Caco-2 (cell line): ENCODE measurements around the gene YBX2. TPM values are rescaled to one million over a fixed set of nuclear protein-coding genes. Genes with fewer than 3 reads are reported as not detected.

ENCODE experiments used
- BruUV-seq: library from RNA; stranded (reverse); fragments of 400-500 nt; replicated peaks from 2 replicates; lab custom pipeline; 2021; lab: Mats Ljungman, UMichigan
- CTCF ChIA-PET: fragments of 300-600 bp; sonication (Branson Sonifier 250); formaldehyde crosslinking; loops from one replicate; lab custom pipeline; 2022; ENCODE audit warnings: antibody characterized with exemption; lab: Charles Lee
- POLR2A ChIA-PET: fragments of 300-600 bp; sonication (Branson Sonifier 250); formaldehyde crosslinking; loops from one replicate; lab custom pipeline; 2022; ENCODE audit warnings: antibody characterized with exemption; lab: Charles Lee
- DNase-seq, 2 experiments: peaks; one replicate each; pipeline versions ENCODE4 v3.0.0 to v3.0.0-alpha.2; 2020 to 2022
- H3K27me3 ChIP-seq: replicated peaks from 2 replicates; pipeline ENCODE4 v1.6.0; 2011; ENCODE audit warnings: low read length; ENCODE audit not compliant: control insufficient read depth, insufficient read depth
- H3K36me3 ChIP-seq: 2 replicates; pipeline ENCODE4 v1.5.1; 2011; ENCODE audit warnings: low read length; ENCODE audit not compliant: control insufficient read depth, insufficient read depth
- H3K4me1 ChIP-seq: fragments of 250-450 bp; sonication (Bioruptor Pico); 2 replicates; pipeline ENCODE4 v1.5.1; 2020; ENCODE audit warnings: mild to moderate bottlenecking
- H3K4me3 ChIP-seq: 2 replicates; pipeline ENCODE4 v1.5.1; 2011; ENCODE audit warnings: low read depth, mild to moderate bottlenecking, control low read depth, low read length
- H3K9me3 ChIP-seq: fragments of 250-450 bp; sonication (Bioruptor Pico); 2 replicates; pipeline ENCODE4 v1.5.1; 2020; ENCODE audit warnings: mild to moderate bottlenecking, moderate library complexity
- H3K27ac Mint-ChIP-seq: one replicate; pipeline ENCODE4 v1.8.0; 2022; ENCODE audit warnings: mixed read lengths; ENCODE audit not compliant: unreplicated experiment
- H3K27me3 Mint-ChIP-seq: one replicate; pipeline ENCODE4 v1.8.0; 2022; ENCODE audit warnings: mixed read lengths; ENCODE audit not compliant: insufficient read depth, unreplicated experiment
- H3K36me3 Mint-ChIP-seq: one replicate; pipeline ENCODE4 v1.8.0; 2022; ENCODE audit warnings: mild to moderate bottlenecking, mixed read lengths; ENCODE audit not compliant: insufficient read depth, unreplicated experiment
- H3K4me1 Mint-ChIP-seq: one replicate; pipeline ENCODE4 v1.8.0; 2022; ENCODE audit warnings: low read depth, mixed read lengths; ENCODE audit not compliant: unreplicated experiment
- H3K4me3 Mint-ChIP-seq: one replicate; pipeline ENCODE4 v1.8.0; 2022; ENCODE audit warnings: mild to moderate bottlenecking, moderate library complexity, mixed read lengths; ENCODE audit not compliant: unreplicated experiment
- H3K9me3 Mint-ChIP-seq: one replicate; pipeline ENCODE4 v1.8.0; 2022; ENCODE audit warnings: mixed read lengths; ENCODE audit not compliant: unreplicated experiment
- CTCF ChIP-seq, 2 experiments: fragments of 200-600 bp in 1 of 2; IDR thresholded peaks; 1 replicate in 1 of 2; 2 replicates in 1 of 2; pipeline versions ENCODE4 v1.5.1 to v1.8.0; 2011 to 2022; ENCODE audit warnings: antibody characterized with exemption in 1 of 2, control low read depth in 1 of 2, inconsistent platforms in 1 of 2, low read depth in 1 of 2, low read length in 1 of 2, mild to moderate bottlenecking in 1 of 2, moderate library complexity in 1 of 2; ENCODE audit not compliant: insufficient read depth in 1 of 2, severe bottlenecking in 1 of 2, unreplicated experiment in 1 of 2
- intact Hi-C: fragments of 100-400 bp; cut with micrococcal nuclease; formaldehyde crosslinking; loops from one replicate; pipeline ENCODE4 v1.10.0; 2022; ENCODE audit not compliant: unreplicated experiment
- total RNA-seq: library from RNA; stranded (reverse); gene quantifications from 2 replicates; pipeline ENCODE4 v1.2.3, GENCODE V29; 2022

Gene YBX2
- total RNA-seq, 1 experiment from 2014 or later: 27.6 TPM

- Mint-ChIP-seq H3K27ac (peak within 1 kb of the TSS; percentile 93), H3K9me3 (no peaks in the 10 kb centered on the region), H3K27me3 (no peaks in the 10 kb centered on the region), H3K4me3 (peak within 1 kb of the TSS; percentile 93), H3K4me1 (peaks cover 10% of the 10 kb centered on the region), H3K36me3 (peaks cover 53% of the 10 kb centered on the region)
- intact Hi-C loops: loop anchor here (5.0 kb wide), 1 partner anchor 175 kb away; the partner anchor contains the start of genes POLR2A and SLC35G6
- no TSS peak for BruUV-seq
- ChIA-PET POLR2A (no interaction called here), CTCF (no interaction called here)
- Histone ChIP-seq H3K27me3 (no peaks in the 10 kb centered on the region), H3K9me3 (no peaks in the 10 kb centered on the region), H3K4me3 (peak within 1 kb of the TSS; percentile 71), H3K36me3 (peaks cover 5% of the 10 kb centered on the region), H3K4me1 (no peaks in the 10 kb centered on the region; the same call in 1 of the 2 replicates)
- DNase-seq: peak; percentile 94 to 98
- TF ChIP-seq CTCF (IDR thresholded peaks at IDR 0.05; ENCODE audit: insufficient read depth in 1 of 2, low read depth in 1 of 2, low read length in 1 of 2, severe bottlenecking in 1 of 2, unreplicated experiment in 1 of 2): no peak
Observed at GRCh38 chr17:7306911-7307685, 12.7 kb upstream of the YBX2 start, which contains the start of gene EIF5A. Gene EIF5A, plus strand, starts transcription at chr17:7307628. Its CDS starts 2,008 bp downstream, at chr17:7309636.

GRCh38 chr17:7304179-7304578 is 9.7 kb upstream of the YBX2 start:
- H3K4me1 Mint-ChIP-seq: no peaks in the 10 kb centered on the region
- no peaks in the 10 kb centered on the region for H3K27me3 Mint-ChIP-seq
- H3K27me3 ChIP-seq: no peaks in the 10 kb centered on the region
- no peak for DNase-seq
- no peak for TF ChIP-seq CTCF (IDR thresholded peaks at IDR 0.05; ENCODE audit: insufficient read depth in 1 of 2, low read depth in 1 of 2, low read length in 1 of 2, severe bottlenecking in 1 of 2, unreplicated experiment in 1 of 2)
- ChIA-PET POLR2A (no interaction called here), CTCF (no interaction called here)
- H3K36me3 ChIP-seq: no peaks in the 10 kb centered on the region
- H3K4me3 Mint-ChIP-seq: no peak overlapping the region
- H3K27ac Mint-ChIP-seq: no peak overlapping the region
- H3K9me3 Mint-ChIP-seq: no peaks in the 10 kb centered on the region
- no TSS peak for BruUV-seq
- H3K36me3 Mint-ChIP-seq: peaks cover 24% of the 10 kb centered on the region
- no peaks in the 10 kb centered on the region; the same call in 1 of the 2 replicates for H3K4me1 ChIP-seq
- no peaks in the 10 kb centered on the region for H3K9me3 ChIP-seq
- H3K4me3 ChIP-seq: no peak overlapping the region
- intact Hi-C loops: no loop called here

- Histone ChIP-seq H3K4me1 (0 out of 2 replicates have a peak, but pooled peaks cover 10% of the 10 kb centered on the region), H3K27me3 (no peaks in the 10 kb centered on the region), H3K4me3 (peak overlapping the region; percentile 12; the same call in 1 of the 2 replicates), H3K9me3 (no peaks in the 10 kb centered on the region), H3K36me3 (no peaks in the 10 kb centered on the region)
- TF ChIP-seq CTCF (IDR thresholded peaks at IDR 0.05; ENCODE audit: insufficient read depth in 1 of 2, low read depth in 1 of 2, low read length in 1 of 2, severe bottlenecking in 1 of 2, unreplicated experiment in 1 of 2): peak; percentile 66 to 76
- ChIA-PET POLR2A (no interaction called here), CTCF (interaction anchor here (0.7 to 1.5 kb wide), 4 partner anchors 13 to 48 kb away, joined by 3 to 20 read pairs (median 3); partner anchors contain the start of gene SLC2A4)
- H3K36me3 Mint-ChIP-seq: no peaks in the 10 kb centered on the region
- H3K4me1 Mint-ChIP-seq: peaks cover 6% of the 10 kb centered on the region
- peak overlapping the region; percentile 54 for H3K27ac Mint-ChIP-seq
- intact Hi-C loops: no loop called here
- BruUV-seq: no TSS peak
- H3K27me3 Mint-ChIP-seq: no peaks in the 10 kb centered on the region
- peak overlapping the region; percentile 43 for H3K4me3 Mint-ChIP-seq
- H3K9me3 Mint-ChIP-seq: no peaks in the 10 kb centered on the region
- peak; percentile 69 to 84 for DNase-seq
Observed at GRCh38 chr17:7296189-7296861, 1.9 kb upstream of the YBX2 start.
